WI38 (cell line): ENCODE measurements around the gene TK1.
A peak's percentile ranks its signal among the peaks of the same experiment; 100 is the strongest.

Source experiments
- H3K4me3 ChIP-seq: 2 replicates; pipeline ENCODE4 v1.5.1; 2011; ENCODE audit warnings: low read depth, mild to moderate bottlenecking, control low read depth, low read length
- TF ChIP-seq, protein P1 (sequence below): IDR thresholded peaks from 2 replicates; pipeline ENCODE4 v1.5.1; 2012; ENCODE audit warnings: low read depth, mild to moderate bottlenecking, control low read depth, low read length

The TK1 gene

DNA sequence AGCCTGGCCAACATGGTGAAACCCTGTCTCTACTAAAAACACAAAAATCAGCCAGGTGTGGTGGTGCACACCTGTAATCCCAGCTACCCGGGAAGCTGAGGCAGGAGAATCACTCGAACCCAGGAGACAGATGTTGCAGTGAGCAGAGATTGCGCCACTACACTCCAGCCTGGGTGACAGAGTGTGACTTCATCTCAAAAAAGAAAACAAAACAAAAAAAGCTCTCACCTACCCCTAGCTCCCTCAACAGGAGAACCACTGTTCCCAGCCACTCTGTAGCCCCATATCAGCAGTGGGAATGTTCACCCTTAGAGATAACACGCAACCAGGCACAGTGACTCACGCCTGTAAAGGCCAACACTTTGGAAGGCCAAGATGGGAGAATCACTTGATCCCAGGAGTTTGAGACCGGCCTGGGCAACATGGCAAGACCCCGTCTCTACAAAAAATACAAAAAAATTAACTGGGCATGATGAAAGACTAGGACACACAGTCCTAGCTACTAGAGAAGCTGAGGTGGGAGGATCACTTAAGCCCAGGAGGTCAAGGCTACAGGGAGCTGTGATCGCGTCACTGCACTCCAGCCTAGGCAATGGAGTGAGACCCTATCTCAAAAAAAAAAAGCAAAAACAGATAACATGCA lies 50.9 kb downstream of the TK1 start:
- H3K4me3 ChIP-seq: no peak overlapping the region
- TF ChIP-seq, protein P1, sequence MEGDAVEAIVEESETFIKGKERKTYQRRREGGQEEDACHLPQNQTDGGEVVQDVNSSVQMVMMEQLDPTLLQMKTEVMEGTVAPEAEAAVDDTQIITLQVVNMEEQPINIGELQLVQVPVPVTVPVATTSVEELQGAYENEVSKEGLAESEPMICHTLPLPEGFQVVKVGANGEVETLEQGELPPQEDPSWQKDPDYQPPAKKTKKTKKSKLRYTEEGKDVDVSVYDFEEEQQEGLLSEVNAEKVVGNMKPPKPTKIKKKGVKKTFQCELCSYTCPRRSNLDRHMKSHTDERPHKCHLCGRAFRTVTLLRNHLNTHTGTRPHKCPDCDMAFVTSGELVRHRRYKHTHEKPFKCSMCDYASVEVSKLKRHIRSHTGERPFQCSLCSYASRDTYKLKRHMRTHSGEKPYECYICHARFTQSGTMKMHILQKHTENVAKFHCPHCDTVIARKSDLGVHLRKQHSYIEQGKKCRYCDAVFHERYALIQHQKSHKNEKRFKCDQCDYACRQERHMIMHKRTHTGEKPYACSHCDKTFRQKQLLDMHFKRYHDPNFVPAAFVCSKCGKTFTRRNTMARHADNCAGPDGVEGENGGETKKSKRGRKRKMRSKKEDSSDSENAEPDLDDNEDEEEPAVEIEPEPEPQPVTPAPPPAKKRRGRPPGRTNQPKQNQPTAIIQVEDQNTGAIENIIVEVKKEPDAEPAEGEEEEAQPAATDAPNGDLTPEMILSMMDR: no peak

DNA sequence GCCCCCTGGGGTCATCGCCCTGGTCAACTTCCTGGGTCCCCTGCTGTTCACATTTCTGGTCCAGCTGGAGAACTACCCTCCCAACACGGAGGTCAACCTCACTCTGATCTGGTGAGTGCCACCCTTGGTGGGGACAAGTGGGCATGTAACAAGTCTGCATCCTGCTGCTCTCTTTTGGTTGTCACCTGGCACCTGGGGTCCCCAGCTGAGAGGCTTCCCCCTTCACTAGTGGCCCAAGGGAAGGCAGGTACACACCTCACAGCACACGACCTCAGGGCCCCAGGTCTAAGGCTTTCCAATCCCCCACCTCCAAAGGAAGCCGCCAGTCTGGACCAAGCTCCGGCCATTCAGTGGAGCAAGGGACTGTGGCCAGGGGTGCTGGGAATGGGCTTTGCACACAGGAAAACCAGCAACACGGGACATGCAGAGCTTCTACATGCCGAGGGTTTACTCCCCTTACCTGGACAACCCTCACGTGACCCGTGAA lies 51.9 kb downstream of the TK1 start:
- TF ChIP-seq, protein P1: no peak
- no peak overlapping the region for H3K4me3 ChIP-seq

DNA sequence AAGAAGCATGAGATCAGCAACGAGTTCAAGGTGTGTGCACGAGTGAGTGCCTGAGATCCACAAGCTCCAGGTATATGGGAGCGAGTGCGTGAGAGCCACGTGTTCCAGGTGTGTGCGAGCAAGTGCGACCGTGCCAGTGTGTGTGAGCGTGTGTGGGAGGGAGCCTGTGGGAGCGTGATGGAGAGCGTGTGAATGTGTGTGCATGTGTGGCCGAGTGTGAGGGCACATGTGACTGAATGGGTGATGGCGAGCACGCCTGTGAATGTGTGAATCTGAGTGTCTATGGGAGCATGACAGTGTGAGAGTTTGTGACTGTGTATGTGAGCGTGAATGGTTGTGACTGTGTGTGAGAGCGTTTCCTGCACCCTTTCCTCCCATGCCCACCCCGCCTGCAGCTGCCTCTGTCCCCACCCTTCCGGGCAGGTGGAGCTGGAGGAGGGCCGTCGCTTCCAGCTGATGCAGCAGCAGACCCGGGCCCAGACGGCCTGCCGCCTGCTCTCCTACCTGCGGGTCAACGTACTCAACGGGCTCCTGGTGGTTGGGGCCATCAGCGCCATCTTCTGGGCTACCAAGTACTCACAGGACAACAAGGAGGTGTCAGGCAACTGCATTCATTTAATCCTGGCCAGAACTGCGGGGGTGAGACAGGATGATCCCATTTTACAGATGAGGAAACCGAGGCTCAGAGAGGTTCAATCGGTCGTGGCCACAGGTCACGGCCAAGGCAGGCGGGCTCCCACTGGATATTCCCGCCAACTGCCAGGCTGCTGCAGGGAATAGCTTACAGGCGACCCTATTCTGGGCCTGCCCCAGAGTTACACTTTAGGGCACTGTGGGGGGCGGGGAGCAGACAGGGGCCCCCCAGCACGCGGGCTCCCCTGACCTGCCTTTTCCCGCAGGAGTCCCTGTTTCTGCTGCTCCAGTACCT lies 52.6 kb downstream of the TK1 start:
- TF ChIP-seq, protein P1: peak; percentile 18; the same call in 1 of the 2 replicates
- H3K4me3 ChIP-seq: no peak overlapping the region

DNA sequence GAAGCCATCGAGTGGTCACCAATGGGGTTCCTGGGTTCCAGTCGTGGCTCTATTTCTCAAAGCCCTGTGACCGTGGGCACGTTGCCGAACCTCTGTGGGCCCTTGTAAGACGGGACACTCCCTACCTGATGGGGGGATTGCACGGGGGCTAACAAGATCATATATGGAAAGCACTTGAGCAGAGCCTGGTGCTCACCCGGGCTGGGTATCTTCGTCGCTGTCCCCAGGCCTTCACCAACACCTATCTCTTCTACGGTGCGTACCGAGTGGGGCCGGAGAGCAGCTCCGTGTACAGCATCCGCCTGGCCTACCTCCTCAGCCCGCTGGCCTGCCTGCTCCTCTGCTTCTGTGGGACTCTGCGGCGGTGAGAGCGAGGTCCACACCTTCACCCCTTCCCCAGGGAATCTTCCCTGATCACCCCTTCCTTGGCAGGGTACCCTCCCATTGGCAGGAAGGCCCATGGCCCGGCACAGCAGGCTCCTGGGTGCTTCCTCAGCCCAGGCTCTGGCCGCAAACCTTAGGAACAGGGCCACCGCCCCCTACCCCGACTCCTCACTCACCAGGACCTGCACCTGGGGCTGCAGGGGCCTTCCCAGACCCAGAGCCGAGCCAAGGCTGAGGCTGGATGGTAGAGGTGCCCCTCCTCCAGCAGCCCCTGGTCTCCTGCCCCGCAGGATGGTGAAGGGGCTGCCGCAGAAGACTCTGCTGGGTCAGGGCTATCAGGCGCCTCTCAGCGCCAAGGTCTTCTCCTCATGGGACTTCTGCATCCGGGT lies 53.5 kb downstream of the TK1 start:
- TF ChIP-seq, protein P1: no peak
- no peak overlapping the region for H3K4me3 ChIP-seq

DNA sequence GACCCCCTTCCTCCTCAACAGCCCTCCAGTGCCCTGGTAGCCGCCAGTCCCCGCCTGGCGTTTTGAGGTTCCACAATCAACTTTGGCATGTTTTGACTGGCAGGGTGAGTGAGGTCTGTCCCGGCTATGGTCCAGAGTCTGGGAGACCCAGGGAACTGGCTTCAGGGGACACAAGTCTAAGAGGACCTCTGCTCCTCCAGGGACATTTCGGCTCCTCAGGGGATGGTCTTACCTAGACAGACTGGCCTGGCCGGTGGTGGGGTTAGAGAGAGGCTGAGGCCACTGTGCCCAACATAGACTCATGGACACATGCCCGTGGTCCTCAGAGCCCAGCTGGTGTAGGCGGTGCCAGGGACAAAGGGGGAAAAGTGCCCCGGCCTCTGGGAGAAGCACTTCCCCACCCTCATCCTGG lies 54.1 kb downstream of the TK1 start:
- TF ChIP-seq, protein P1: no peak
- no peak overlapping the region for H3K4me3 ChIP-seq

DNA sequence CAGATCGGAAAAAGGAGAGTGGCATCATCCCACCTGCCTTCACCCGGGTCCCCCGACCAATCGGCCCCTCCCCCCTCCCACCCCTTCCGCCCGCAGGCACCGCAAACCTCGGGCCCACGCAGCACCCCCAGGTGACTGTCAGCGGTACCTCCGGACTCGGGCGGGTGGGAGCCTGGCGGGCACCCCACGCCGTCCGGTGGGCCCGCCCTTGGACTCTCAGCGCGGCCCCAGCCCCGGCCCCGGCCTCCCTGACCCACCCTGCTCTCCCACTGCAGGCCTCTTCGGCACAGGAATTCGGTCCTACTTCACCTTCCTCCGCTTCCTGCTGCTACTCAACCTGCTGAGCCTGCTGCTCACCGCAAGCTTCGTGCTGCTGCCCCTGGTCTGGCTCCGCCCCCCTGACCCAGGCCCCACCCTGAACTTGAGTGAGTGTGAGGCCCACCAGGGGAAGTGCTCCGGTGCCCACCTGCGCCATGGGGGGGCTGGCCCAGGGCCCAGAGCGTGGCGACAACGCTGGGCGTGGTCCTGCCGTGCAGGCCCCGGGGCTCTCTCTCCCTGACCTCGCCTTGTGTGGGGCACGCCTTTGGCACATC lies 54.7 kb downstream of the TK1 start:
- TF ChIP-seq, protein P1: no peak
- H3K4me3 ChIP-seq: no peak overlapping the region
